Measurements from ENCODE around the gene CDKN2C.
A peak's percentile ranks its signal among the peaks of the same experiment; 100 is the strongest.

The CDKN2C gene

DNA sequence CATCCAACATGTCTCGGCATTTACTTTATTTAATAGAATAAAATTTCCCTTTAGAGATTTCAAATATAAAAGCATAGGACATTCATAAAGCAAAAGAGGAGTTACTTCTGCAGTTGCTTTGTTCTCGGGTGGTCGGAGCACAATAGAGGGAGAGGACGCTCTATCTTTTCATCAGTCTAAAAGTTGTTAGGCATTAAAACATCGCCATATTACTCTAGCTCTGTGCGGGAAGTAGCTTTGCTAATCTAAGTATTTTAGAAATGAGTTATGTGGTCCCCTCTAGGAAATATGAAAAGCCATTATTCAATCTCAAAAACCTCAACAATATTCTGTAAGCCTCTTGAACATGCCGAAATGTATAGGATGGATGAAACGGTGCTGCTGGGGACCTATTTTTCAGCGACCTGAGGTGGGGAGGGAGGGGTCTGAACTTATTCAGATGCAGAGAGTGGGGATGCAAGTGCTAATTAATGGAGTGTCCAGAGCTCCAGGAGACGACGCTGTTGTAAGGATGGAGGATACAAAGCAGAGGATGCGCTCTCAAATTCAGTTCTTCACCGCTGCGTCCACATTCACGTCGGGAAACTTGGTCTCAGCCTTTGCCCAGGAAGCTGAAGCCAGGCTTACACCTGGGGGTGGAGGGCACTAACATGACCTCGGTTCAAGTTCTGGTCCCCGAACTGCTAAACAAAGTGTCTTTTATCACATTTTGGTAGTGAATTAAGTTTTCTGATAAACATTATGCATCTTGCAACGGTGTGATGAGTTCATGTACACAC lies 6.3 kb downstream of the CDKN2C start:
- no peak for DNase-seq (ENCODE audit: extremely low read depth, low read depth)
- no peak overlapping the region; the same call in 1 of the 2 replicates for H3K4me3 ChIP-seq (replicated peaks; ENCODE audit: low read depth, low read length)
- TF ChIP-seq CTCF (IDR thresholded peaks at IDR 0.05; ENCODE audit: low read depth, low read length, missing control alignments): no peak

GRCh38 chr1:50976890-50977574 lies 7.0 kb downstream of the CDKN2C start:
- H3K4me3 ChIP-seq (replicated peaks; ENCODE audit: low read depth, low read length): peak overlapping the region; percentile 63
- DNase-seq (ENCODE audit: extremely low read depth, low read depth): no peak
- no peak for TF ChIP-seq CTCF (IDR thresholded peaks at IDR 0.05; ENCODE audit: low read depth, low read length, missing control alignments)

DNA sequence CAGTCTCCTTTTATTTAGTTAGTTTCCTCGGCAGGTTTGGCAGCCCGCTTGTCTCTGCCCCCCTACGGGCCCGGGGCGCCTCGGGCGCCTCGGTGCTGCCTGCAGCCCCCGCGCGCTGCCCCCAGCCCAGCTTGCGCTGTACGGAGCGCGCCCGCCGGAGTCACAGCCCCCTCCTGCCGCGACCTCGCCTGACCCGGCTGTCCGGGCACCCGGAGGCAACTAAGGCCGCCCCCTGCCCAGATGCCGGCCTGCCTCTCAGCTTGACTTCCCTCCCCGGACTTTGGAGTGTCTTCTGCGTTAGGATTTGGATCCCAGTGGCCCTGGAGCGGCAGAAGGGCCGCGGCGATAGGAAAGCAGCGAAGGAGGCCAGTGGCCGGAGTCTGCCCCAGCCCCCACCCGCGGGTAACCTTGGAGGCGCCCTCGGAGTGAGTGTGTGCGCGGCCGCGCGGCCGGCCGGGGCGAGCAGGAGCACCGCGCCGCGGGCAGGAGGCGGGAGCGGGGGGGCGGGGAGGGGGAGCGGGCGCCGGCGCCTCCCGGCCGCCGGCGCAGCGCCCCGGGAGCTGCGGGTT lies 7.6 kb downstream of the CDKN2C start:
- no peak for DNase-seq (ENCODE audit: extremely low read depth, low read depth)
- H3K4me3 ChIP-seq (replicated peaks; ENCODE audit: low read depth, low read length): peak overlapping the region; percentile 63
- TF ChIP-seq CTCF (IDR thresholded peaks at IDR 0.05; ENCODE audit: low read depth, low read length, missing control alignments): no peak

DNA sequence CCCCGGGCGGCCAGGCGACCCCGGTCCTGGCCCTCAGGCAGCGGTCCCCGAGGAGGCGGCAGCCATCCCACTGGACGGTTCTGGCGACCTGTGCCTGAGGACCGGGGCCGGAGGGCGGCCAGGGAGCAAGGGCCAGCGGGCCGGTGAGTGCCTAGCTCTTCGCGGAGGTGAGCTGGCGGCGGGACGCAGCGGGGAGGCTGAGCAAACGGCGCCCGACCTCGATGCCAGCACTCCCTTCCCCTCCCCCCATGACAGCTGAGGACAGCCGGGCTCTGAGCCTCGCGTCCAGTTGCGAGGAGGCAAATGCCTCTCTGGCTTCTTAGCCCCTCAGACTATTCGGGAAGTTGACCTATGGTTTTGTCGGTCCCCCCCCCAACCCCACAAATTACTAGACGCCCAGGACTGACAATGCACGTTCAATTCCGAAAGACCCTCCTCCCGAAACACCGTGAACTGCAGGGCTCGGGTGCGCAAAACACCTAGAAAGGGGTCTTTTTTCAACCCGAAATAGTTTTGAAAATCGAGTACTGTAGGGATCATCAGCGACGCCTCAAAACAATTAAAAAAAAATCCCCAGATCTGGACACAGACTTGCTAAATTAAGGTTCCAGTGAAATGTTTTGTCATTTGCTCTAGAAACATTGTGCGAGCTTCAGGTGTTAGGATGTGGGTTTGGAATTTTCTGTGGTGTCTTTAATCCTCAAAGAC lies 8.3 kb downstream of the CDKN2C start:
- no peak for DNase-seq (ENCODE audit: extremely low read depth, low read depth)
- peak overlapping the region; percentile 63 for H3K4me3 ChIP-seq (replicated peaks; ENCODE audit: low read depth, low read length)
- TF ChIP-seq CTCF (IDR thresholded peaks at IDR 0.05; ENCODE audit: low read depth, low read length, missing control alignments): no peak

GRCh38 chr1:50978852-50979781 lies 9.1 kb downstream of the CDKN2C start:
- DNase-seq (ENCODE audit: extremely low read depth, low read depth): no peak
- H3K4me3 ChIP-seq (replicated peaks; ENCODE audit: low read depth, low read length): peak overlapping the region; percentile 63

More at GRCh38 chr1:50978852-50979781, 9.1 kb downstream of the CDKN2C start:
- TF ChIP-seq CTCF (IDR thresholded peaks at IDR 0.05; ENCODE audit: low read depth, low read length, missing control alignments): no peak

Measured in HFF-Myc (cell line).